Thyroid gland (tissue), 4 donors: ENCODE results near the gene TEX2. TPM values are rescaled to one million over a fixed set of nuclear protein-coding genes. Genes with fewer than 3 reads are reported as not detected.

ENCODE experiments used
- DNase-seq, 2 donors: peaks; one replicate each; pipeline ENCODE4 v3.0.0-alpha.2; 2019
- H3K27ac ChIP-seq, 3 donors: fragments of 200-600 bp; sonication (generic); 1 replicate in 2 of 3; 2 replicates in 1 of 3; pipeline ENCODE4 v1.5.1; 2016 to 2019; ENCODE audit warnings: mild to moderate bottlenecking in 1 of 3, moderate library complexity in 1 of 3
- H3K27me3 ChIP-seq: fragments of 200-600 bp; sonication (generic); one replicate; pipeline ENCODE4 v1.5.1; 2019
- H3K36me3 ChIP-seq, 2 donors: fragments of 200-600 bp; sonication (generic); one replicate each; pipeline ENCODE4 v1.5.1; 2016 to 2019
- H3K4me1 ChIP-seq, 2 donors: fragments of 200-600 bp; sonication (generic); one replicate each; pipeline ENCODE4 v1.5.1; 2017 to 2019
- H3K4me3 ChIP-seq, 3 donors: fragments of 200-600 bp; sonication (generic); replicated peaks in 1 of 3; 1 replicate in 2 of 3; 2 replicates in 1 of 3; pipeline ENCODE4 v1.5.1; 2016; ENCODE audit warnings: mild to moderate bottlenecking in 1 of 3
- H3K9me3 ChIP-seq: fragments of 200-600 bp; sonication (generic); one replicate; pipeline ENCODE4 v1.5.1; 2017
- CTCF ChIP-seq, 6 experiments: fragments of 200-600 bp in 3 of 6; fragments of 450-650 bp in 3 of 6; sonication (generic) in 3 of 6; IDR thresholded peaks; one replicate each; pipeline ENCODE4 v1.5.1; 2016 to 2019; ENCODE audit warnings: antibody characterized with exemption in 6 of 6, mild to moderate bottlenecking in 2 of 6, inconsistent platforms in 1 of 6, moderate library complexity in 1 of 6
- POLR2A ChIP-seq, 2 donors: fragments of 450-650 bp; IDR thresholded peaks; one replicate each; pipeline ENCODE4 v1.6.1; 2017; ENCODE audit warnings: antibody characterized with exemption in 2 of 2, mild to moderate bottlenecking in 2 of 2, moderate library complexity in 1 of 2
- WGBS, 2 donors: methylation state at CpG; one replicate each; pipeline ENCODE4 v1.1.5; 2017; 5-methylcytosine and 5-hydroxymethylcytosine counted together
- intact Hi-C: fragments of 100-400 bp; cut with DNase I; formaldehyde crosslinking; loops from one replicate; pipeline ENCODE4 v1.15.1; 2023
- total RNA-seq, 4 donors: library from RNA; depleted of rRNA; stranded (reverse); fragments of >200 nt; gene quantifications; one replicate each; pipeline ENCODE4 v1.2.3, GENCODE V29; 2016

Gene TEX2
- total RNA-seq, 4 donors from 2014 or later, result 63.9 to 101 (median 71.7) TPM

- Histone ChIP-seq H3K4me1 (peaks cover 0 to 12% of the 10 kb centered on the region in 2 donors), H3K27me3 (no peaks in the 10 kb centered on the region), H3K36me3 (peaks cover 0 to 2% of the 10 kb centered on the region in 2 donors), H3K9me3 (no peaks in the 10 kb centered on the region), H3K4me3 (no peak overlapping the region), H3K27ac (no peak overlapping the region)
- intact Hi-C loops, result no loop called here
- 93 to 94% methylated on average over 5 of the region's 5 CpGs for WGBS, 2 donors
- TF ChIP-seq POLR2A (IDR thresholded peaks at IDR 0.05) (no peak), CTCF (IDR thresholded peaks at IDR 0.05) (no peak)
- no peak for DNase-seq
Measured at GRCh38 chr17:64198331-64199090, 64.5 kb downstream of the TEX2 start.

GRCh38 chr17:64196601-64197000 lies 66.5 kb downstream of the TEX2 start:
- peaks cover 0 to 12% of the 10 kb centered on the region in 2 donors for H3K4me1 ChIP-seq
- 90 to 92% methylated on average over 4 of the region's 4 CpGs for WGBS, 2 donors
- no peaks in the 10 kb centered on the region for H3K27me3 ChIP-seq
- no peak for DNase-seq
- H3K27ac ChIP-seq, result no peak overlapping the region
- peaks cover 0 to 8% of the 10 kb centered on the region in 2 donors for H3K36me3 ChIP-seq
- H3K9me3 ChIP-seq, result no peaks in the 10 kb centered on the region
- intact Hi-C loops, result no loop called here
- no peak overlapping the region for H3K4me3 ChIP-seq
- TF ChIP-seq CTCF (IDR thresholded peaks at IDR 0.05) (no peak), POLR2A (IDR thresholded peaks at IDR 0.05) (no peak)

- H3K4me3 ChIP-seq, result no peak overlapping the region
- H3K9me3 ChIP-seq, result no peaks in the 10 kb centered on the region
- DNase-seq, result no peak
- peaks cover 0 to 7% of the 10 kb centered on the region in 2 donors for H3K4me1 ChIP-seq
- WGBS, 2 donors, result 93% methylated on average over 9 of the region's 9 CpGs
- no peaks in the 10 kb centered on the region for H3K27me3 ChIP-seq
- intact Hi-C loops, result no loop called here
- TF ChIP-seq POLR2A (IDR thresholded peaks at IDR 0.05) (no peak), CTCF (IDR thresholded peaks at IDR 0.05) (no peak)
- peaks cover 0 to 8% of the 10 kb centered on the region in 2 donors for H3K36me3 ChIP-seq
- no peak overlapping the region for H3K27ac ChIP-seq
Measured at GRCh38 chr17:64193561-64193960, 69.5 kb downstream of the TEX2 start.

GRCh38 chr17:64192589-64192988 lies 70.5 kb downstream of the TEX2 start:
- H3K27ac ChIP-seq, result no peak overlapping the region
- peaks cover 0 to 8% of the 10 kb centered on the region in 2 donors for H3K36me3 ChIP-seq
- peaks cover 0 to 7% of the 10 kb centered on the region in 2 donors for H3K4me1 ChIP-seq
- 61 to 67% methylated on average over 3 of the region's 3 CpGs for whole genome bisulfite sequencing, 2 donors
- TF ChIP-seq CTCF (IDR thresholded peaks at IDR 0.05) (no peak), POLR2A (IDR thresholded peaks at IDR 0.05) (no peak)
- DNase-seq, result no peak
- H3K4me3 ChIP-seq, result no peak overlapping the region
- H3K27me3 ChIP-seq, result no peaks in the 10 kb centered on the region
- no peaks in the 10 kb centered on the region for H3K9me3 ChIP-seq
- intact Hi-C loops, result no loop called here

- H3K9me3 ChIP-seq, result no peaks in the 10 kb centered on the region
- 30 to 31% methylated on average over 6 of the region's 6 CpGs for WGBS, 2 donors
- H3K27me3 ChIP-seq, result no peaks in the 10 kb centered on the region
- peaks cover 0 to 14% of the 10 kb centered on the region in 2 donors for H3K4me1 ChIP-seq
- peak in 1 of 2 donors; percentile 23 for DNase-seq
- no peak overlapping the region for H3K4me3 ChIP-seq
- TF ChIP-seq POLR2A (IDR thresholded peaks at IDR 0.05) (no peak), CTCF (IDR thresholded peaks at IDR 0.05) (no peak)
- peaks cover 0 to 8% of the 10 kb centered on the region in 2 donors for H3K36me3 ChIP-seq
- no peak overlapping the region for H3K27ac ChIP-seq
- intact Hi-C loops, result no loop called here
Measured at GRCh38 chr17:64190472-64190871, 72.6 kb downstream of the TEX2 start.
